Measurements from ENCODE around the gene MOSPD3.

The MOSPD3 gene

DNA sequence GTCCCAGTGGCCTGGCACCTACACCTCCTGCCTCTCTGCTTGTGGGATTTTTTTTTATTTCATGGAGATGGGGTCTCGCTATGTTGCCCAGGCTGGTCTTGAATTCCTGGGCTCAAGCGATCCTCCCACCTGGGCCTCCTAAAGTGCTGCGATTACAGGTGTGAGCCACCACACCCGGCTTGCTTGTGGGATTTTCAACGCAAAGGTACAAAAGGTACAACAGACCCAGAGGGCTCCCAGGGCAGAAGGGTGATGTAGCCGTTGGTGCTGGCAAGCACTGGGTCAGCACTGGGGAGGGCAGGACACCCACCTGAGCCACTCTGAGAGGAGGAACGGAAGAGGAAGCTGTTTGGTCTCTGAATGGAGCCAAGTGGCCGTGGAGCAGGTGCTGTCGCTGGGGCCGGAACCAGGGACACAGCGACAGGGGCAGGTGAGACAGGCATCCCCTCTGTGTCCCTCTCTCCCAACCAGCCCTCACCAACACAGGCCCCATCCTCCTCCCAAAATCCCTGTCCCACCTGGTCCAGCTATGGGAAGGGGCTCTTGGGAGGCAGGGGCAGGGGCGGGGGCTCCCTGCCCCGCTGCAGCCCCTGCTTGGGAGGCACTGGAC, 35.9 kb upstream of the MOSPD3 start:
- TF ChIP-seq REST (IDR thresholded peaks at IDR 0.05; ENCODE audit: insufficient replicate concordance, low read depth) (no peak), SPI1 (IDR thresholded peaks at IDR 0.05; ENCODE audit: borderline replicate concordance, low read depth) (no peak), GABPA (IDR thresholded peaks at IDR 0.05; ENCODE audit: low read depth) (no peak), POLR2AphosphoS5 (IDR thresholded peaks at IDR 0.05; ENCODE audit: low read depth) (no peak)
- TF ChIP-seq, protein P1, sequence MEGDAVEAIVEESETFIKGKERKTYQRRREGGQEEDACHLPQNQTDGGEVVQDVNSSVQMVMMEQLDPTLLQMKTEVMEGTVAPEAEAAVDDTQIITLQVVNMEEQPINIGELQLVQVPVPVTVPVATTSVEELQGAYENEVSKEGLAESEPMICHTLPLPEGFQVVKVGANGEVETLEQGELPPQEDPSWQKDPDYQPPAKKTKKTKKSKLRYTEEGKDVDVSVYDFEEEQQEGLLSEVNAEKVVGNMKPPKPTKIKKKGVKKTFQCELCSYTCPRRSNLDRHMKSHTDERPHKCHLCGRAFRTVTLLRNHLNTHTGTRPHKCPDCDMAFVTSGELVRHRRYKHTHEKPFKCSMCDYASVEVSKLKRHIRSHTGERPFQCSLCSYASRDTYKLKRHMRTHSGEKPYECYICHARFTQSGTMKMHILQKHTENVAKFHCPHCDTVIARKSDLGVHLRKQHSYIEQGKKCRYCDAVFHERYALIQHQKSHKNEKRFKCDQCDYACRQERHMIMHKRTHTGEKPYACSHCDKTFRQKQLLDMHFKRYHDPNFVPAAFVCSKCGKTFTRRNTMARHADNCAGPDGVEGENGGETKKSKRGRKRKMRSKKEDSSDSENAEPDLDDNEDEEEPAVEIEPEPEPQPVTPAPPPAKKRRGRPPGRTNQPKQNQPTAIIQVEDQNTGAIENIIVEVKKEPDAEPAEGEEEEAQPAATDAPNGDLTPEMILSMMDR (IDR thresholded peaks at IDR 0.05; ENCODE audit: insufficient read depth, low read length), result no peak
- H3K4me3 ChIP-seq (replicated peaks; ENCODE audit: insufficient read depth, low read length), result no peak overlapping the region
- no peak for DNase-seq (ENCODE audit: low read depth in 1 of 2, low spot score in 1 of 2)
- no peaks in the 10 kb centered on the region for H3K27me3 ChIP-seq (ENCODE audit: insufficient read depth, poor library complexity, severe bottlenecking)
- H3K27ac ChIP-seq (replicated peaks), result no peak overlapping the region

GRCh38 chr7:100577103-100577502, 35.2 kb upstream of the MOSPD3 start:
- no peak overlapping the region for H3K4me3 ChIP-seq (replicated peaks; ENCODE audit: insufficient read depth, low read length)
- H3K27me3 ChIP-seq (ENCODE audit: insufficient read depth, poor library complexity, severe bottlenecking), result no peaks in the 10 kb centered on the region
- DNase-seq (ENCODE audit: low read depth in 1 of 2, low spot score in 1 of 2), result no peak
- no peak overlapping the region for H3K27ac ChIP-seq (replicated peaks)
- TF ChIP-seq POLR2AphosphoS5 (IDR thresholded peaks at IDR 0.05; ENCODE audit: low read depth) (no peak; the same call in 1 of the 2 replicates), GABPA (IDR thresholded peaks at IDR 0.05; ENCODE audit: low read depth) (no peak), REST (IDR thresholded peaks at IDR 0.05; ENCODE audit: insufficient replicate concordance, low read depth) (no peak), SPI1 (IDR thresholded peaks at IDR 0.05; ENCODE audit: borderline replicate concordance, low read depth) (no peak)
- TF ChIP-seq, protein P1 (IDR thresholded peaks at IDR 0.05; ENCODE audit: insufficient read depth, low read length), result no peak

DNA sequence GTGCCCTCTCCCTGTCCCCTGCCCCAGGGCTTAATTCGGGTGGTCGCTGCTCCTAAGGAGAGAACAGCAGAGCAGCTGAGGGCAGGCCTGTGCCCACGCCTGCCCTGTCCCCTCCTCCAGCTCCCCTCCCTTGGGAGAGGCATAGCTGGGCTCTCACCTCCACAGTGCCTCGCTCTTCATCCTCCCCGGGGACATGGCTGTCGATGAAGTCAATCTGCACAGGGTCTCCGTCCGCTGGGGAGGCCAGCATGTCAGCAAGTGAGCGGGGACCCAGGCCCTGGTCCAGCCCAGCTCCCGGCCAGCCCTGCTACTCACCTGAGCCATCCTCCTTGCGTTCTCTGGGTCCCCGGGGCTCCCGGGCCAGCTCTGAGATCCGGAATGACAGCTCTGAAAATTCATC, 34.8 kb upstream of the MOSPD3 start:
- H3K27me3 ChIP-seq (ENCODE audit: insufficient read depth, poor library complexity, severe bottlenecking), result no peaks in the 10 kb centered on the region
- no peak overlapping the region for H3K4me3 ChIP-seq (replicated peaks; ENCODE audit: insufficient read depth, low read length)
- DNase-seq (ENCODE audit: low read depth in 1 of 2, low spot score in 1 of 2), result no peak
- H3K27ac ChIP-seq (replicated peaks), result no peak overlapping the region
- TF ChIP-seq POLR2AphosphoS5 (IDR thresholded peaks at IDR 0.05; ENCODE audit: low read depth) (no peak), GABPA (IDR thresholded peaks at IDR 0.05; ENCODE audit: low read depth) (no peak), SPI1 (IDR thresholded peaks at IDR 0.05; ENCODE audit: borderline replicate concordance, low read depth) (no peak), REST (IDR thresholded peaks at IDR 0.05; ENCODE audit: insufficient replicate concordance, low read depth) (no peak)
- TF ChIP-seq, protein P1 (IDR thresholded peaks at IDR 0.05; ENCODE audit: insufficient read depth, low read length), result no peak
